HG03354 (cell line): ENCODE results near the gene ADAM17.

Experiments
- ATAC-seq: cut with Tn5 transposase; IDR thresholded peaks from one replicate; pipeline ENCODE4 v1.9.1; 2021; ENCODE audit warnings: mild to moderate bottlenecking; ENCODE audit not compliant: unreplicated experiment, poor library complexity, severe bottlenecking

Gene ADAM17

DNA sequence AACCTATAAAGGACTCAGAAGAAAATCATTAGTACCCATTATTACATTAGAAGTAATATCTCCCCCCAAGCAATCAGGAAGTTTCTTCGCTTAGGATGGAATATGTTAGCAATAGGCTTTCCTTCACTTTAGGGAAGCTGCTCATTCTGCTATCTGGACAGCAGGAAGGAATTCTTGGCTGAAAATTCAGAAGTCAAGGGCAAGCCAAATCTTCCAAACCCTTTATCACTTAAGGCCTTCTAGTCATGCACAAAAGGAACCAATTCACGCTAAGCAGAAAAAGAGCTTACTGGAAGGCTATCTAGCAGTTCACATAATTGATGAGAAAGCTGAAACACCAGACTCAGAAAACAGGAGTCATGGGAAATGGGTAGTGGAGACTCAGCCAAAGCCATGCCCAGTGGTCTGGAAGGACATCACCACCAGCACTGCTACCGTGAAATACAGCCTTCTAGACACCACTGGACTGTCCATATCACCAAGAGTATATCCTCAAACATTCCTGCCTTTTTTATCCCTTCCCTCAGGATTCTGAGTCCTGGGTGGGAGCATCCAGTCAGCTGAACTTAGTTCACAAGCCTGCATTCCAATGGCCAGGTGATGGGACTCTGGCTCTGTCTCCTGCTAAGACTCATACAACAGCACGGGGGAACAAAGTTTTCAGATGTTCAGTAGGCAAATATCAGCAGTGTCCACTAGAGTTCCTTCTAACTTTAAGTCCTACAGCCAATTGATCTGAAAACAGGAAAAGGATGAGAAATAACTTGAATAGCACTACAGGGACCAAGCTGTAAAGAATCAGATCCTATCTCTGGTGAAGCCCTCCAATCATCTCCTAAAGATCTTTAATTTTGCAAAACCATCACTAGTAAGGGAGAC is 14.8 kb upstream of the ADAM17 start:
- ATAC-seq: no peak

DNA sequence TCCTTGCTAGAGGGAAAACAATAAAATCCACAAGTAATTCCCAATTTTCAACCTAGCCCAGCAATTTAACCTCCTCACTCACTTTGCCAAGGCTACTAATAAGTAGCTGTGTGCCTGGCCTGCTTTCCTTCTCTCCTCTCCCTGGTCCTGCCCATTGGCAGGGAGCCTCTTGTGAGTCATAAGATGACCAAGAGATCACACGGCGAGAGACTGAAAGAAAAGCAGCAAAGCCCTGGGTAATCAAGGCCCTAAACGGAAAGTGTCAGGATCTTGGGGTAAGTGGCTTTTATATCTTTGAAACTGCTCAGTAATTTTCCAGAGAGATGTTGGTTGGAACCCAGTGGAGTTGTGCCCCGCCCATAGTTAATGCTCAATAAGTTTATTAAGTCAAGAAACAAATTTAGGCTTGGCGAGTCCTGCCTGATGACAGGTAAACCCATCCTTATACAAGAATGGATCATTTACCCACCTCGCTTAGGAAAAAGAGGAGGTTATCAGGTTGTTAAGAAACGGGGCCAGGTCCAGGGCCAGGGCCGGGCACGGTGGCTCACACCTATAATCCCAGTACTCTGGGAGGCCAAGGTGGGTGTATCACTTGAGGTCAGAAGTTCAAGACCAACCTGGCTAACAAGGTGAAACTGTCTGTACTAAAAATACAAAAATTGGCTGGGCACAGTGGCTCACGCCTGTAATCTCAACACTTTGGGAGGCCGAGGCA is 10.0 kb upstream of the ADAM17 start:
- no peak for ATAC-seq

DNA sequence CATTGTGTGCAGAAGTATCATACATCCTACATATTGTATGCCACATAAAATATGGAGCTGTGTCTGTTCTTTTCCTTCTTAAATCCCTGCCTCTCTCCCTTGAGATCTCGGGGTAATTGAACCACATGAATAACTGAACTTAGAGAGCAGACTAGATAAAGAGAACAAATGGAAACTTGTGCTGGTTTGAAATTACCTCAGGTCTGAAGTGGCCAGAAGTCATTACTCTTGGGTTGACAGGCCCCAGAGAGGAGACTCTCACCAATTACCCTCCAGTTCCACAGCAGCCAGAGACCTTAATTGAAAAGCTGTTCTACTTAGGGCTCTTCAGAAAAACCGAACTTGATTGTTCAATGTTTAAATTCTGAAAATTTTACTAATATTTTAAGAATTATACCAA is 5.0 kb upstream of the ADAM17 start:
- no peak for ATAC-seq

DNA sequence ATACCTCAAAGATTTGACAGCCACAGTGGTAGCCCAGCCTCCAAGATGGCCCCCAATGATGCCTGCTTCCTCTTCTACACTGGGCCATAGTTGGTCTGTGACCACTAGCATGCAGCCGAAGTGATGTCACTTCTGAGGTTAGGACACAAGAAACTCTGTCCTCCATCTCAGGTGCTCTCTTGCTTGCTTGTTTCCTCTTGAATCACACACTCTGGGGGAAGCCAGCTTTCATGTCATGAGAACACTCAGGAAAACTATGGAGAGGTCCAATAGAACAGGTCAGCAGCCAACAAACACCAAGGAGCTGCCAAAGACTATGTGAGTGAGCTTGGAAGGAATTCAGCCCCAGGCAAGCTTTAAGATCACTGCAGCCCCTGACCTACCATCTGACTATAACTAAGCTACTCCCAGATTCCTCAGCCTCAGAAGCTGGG is 3.3 kb upstream of the ADAM17 start:
- ATAC-seq: no peak

DNA sequence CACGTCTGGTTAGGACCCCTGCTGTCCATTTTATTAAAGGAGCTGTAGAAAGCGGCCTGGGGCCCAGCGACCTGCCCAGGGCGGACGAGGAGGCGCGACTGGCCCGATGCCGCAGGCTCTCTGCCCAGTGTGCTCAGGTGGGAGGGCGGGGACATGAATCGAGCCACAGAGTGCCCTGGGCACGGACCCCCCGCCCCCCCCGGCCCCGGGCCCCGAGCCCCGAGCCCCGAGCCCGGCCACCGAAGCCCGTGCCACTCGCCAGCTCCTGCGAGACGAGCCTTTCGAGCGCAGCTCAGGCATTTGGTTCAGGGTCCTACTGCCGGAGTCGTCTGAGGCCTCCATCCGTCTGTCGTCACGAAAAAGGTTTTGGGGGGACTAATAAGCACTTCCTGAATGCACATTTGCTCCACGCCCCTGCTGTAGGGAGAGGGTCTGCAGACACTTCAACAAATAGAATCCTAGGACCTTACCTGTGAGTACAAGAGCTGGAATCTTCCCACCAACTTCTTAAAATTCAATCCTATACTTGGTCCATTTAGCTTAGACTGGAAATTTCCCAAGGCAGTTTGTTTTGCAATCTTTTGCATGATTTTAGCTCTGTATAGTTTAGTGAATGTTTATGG is 602 bp upstream of the ADAM17 start:
- peak; percentile 29 for ATAC-seq

DNA sequence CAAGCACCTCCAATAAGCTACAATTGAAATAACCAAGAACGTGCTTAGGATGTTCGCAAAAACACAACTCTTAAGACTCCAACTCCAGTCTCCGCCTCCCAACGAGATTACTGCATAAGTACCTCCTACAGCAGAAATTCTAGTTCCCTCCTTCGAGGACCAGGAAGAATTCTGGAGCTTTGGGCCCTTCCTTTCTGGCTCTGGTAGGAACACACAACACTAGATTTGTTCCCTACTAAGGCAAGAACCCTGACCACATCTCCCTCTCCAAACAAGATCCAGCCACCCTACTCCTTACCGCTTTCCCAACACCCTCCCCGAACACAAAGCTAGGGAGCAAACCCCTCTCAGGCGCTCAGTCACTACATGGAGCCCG is 721 bp downstream of the ADAM17 start:
- no peak for ATAC-seq

DNA sequence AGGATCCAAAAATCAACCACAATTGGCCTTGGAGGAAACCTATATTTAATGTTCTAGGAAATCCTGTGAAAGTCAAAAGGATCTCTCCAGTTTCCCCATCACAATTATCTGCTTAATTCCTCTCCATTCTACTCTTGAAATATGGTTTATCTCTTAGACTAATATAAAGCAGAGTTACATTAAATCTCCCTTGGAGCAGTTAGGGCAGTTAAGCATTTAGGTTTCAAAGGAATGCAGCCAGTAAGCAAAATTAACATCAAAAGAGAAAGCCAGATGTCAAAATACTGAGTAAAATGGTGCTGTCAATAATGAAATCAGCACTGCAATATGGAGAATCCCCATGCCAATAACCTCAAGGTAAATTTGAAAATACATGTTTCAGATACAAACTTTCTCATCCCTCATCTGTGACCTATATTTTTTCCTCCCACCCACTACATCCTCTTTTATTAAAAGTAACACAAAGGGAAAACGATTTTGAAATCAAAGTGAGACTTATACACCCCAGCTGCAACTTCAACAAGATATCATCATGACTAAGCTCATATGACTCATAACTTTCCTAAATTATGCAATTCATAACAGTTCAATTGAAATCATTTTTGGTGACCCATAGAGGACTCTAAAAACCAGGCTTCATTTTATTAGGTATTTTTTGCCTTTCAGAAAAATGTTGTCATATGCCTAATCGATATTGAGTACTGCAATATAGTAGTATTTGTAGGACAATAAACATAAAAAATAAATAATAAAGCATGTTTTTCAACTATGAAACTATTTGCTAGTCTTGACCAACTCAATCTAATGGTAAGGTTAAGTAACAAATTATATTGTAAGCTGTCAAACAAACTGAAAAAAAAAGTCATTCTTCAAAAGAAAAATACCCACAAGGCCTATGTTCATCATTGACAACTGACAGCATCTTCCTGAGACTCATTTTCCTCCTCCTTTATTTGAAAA is 3.1 kb downstream of the ADAM17 start:
- no peak for ATAC-seq

DNA sequence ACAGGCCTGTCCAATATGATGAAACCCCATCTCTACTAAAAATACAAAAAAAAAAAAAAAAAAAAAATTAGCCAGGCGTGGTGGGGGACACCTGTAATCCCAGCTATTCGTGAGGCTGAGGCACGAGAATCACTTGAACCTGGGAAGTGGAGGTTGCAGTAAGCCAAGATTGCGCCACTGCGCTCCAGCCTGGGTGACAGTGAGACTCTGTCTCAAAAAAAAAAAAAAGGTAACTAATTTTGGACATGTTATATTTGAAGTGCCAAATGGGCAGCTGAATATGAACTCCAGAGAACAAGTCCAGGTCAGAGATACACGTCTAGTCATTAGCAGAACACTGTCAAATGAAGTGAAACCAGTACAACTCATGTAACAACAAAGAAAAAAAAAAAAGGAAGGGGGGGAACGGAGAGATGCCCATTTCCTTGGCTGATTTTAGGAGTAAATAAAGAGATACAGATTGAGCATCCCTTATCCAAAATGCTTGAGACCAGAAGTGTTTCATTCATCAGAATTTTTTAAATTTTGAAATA is 4.7 kb downstream of the ADAM17 start:
- peak; percentile 19 for ATAC-seq

DNA sequence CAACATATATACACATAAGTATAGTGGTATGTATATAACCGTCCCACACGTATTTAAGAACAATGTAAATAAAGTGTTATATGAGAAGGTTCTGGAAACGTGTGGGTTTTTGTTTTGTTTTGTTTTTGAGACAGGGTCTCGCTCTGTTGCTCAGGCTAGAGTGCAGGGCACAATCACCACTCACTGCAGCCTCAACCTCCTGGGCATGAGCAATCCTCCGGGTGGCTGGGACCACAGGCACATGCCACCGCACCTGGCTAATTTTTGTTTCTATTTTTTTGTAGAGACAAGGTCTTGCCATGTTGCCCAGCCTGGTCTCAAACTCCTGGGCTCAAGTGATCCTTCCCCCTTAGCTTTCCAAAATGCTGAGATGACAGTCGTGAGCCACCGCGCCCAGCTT is 6.2 kb downstream of the ADAM17 start:
- peak; percentile 28 for ATAC-seq

DNA sequence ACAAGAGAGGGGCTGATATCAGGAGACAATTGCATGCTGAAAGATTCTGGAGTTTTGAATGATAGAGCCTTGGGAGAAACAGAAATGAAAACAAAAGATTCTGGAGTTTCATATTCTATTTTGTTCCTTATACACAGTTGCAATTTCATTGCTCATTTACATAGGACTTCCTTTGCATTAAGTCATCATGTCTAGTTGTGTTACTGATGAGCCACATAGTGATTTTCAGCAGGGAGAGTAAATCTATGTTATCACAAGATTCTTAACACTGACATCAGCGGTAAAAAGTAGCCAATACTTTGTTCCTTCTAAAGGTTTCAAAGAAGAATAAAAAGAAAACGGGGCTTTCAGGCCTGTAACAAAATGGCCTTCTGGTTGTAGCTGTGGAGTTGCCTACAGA is 7.1 kb downstream of the ADAM17 start:
- peak; percentile 61 for ATAC-seq

DNA sequence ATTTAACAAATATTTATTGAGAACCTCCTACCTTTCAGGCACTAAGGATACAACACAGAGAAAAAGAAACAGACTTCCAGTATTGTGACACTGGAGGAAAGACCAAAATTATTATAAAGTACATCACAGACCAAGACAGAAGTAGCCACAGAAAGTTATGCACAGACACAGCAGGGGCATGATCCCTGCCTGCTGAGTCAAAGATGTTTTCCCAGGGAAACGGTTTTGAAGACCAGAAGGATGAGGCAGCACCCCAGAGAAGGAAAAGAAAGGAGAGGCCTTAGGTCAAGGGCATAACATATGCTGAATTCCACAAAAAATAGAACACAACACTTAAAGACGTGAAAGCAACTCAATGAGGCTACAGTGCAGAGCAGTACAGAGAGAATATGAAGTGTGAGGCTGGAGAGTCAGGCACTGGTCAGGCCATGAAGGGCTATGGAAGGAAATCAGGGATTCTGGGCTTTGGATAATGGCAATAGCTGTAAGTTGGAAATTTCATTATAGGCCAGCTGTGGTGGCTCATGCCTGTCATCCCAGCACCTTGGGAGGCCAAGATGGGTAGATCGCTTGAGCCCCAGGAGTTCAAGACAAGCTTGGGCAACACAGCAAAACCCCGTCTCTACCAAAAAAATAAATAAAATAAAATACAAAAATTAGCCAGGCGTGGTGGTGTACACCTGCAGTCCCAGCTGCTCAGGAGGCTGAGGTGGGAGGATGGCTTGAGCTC is 8.2 kb downstream of the ADAM17 start:
- no peak for ATAC-seq

DNA sequence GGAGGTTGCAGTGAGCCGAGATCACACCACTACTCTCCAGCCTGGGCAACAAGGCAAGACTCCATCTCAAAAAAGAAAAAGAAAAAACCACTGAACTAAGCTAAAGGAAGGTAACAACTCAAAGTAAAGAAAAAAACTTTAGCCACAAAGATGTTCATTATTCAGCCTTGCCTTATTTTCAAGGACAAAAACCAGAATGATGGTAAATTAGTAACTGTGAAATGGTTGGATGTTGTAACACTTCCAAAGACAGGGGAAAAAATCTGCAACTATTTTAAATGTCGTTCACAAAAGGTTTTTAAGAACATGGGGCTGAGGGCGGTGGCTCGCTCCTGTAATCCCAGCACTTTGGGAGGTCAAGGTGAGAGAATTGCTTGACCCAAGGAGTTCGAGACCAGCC is 10.1 kb downstream of the ADAM17 start:
- ATAC-seq: no peak

DNA sequence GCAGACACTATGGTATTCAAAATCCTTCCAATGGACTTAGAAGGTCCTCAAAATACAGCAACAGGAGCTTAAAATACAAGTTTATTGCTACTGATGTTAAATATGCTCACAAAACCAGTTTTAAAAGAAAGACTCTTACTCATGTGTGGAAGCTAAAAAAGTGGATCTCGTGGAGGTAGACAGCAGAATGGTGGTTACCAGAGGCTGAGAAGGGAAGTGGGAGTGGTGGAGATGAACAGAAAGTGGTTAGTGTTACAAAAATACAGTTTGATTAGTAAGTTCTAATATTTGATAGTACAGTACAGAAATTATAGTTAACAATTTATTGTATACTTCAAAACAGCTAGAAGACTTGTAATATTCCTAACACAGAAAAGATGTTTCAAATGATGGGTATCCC is 12.1 kb downstream of the ADAM17 start:
- peak; percentile 31 for ATAC-seq

DNA sequence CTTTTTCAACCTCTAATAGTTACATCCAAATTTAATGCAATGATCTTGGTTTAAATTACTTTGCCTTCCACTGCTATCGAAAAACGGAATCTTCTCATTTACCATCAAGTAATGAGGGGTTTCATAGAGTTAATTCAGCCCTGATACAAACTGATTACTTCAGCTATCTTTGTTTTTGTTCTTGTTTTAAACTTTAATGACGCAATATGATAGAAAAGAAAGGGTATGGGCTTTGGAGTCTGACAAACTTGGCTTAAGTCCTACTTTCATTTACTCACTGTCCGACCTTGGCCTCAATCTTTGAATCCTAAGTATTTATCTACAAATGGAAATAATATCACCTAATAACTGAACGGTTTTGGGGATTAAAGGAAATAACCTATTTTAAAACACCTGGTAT is 16.1 kb downstream of the ADAM17 start:
- no peak for ATAC-seq

DNA sequence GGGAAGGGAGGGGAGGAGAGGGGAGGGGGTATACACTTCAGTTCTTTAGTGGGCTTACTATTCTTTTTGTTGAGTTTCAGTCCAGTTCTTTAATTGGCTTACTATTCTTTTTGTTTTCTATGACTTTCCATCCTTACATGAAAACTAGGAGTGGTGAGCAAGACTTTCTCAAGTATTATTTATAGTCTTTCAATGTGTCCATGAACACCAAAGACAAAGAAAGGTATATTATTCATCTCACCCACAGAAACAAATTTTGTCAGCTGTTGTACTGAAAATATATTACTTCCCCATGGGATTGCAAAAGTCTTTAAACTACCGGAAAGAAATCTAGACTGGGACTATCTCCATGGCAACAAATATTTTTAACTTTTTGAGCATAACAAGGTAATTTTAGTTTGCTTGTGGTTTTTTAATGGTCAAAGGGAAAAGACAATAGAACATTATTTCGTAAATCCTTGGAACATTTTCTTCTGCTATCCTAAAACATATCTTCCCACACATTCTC is 17.6 kb downstream of the ADAM17 start:
- ATAC-seq: no peak

DNA sequence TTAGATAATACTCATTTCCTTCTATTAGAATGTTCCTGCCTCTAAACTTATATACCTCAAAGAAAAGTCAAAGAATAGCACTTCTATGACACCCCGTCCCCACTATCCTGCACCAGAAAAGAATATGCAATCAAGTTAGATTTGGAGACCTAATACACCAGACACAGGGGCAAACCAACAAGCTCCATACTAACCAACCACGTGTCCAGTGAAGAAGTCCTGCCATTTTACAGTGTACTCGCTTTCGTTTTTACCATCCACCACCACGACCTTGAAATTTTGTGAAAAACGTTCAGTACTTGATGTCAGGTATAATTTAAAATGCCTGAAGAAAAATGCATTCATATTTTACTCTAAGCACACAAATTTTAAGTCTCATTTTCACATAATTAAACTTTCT is 19.1 kb downstream of the ADAM17 start:
- ATAC-seq: no peak

DNA sequence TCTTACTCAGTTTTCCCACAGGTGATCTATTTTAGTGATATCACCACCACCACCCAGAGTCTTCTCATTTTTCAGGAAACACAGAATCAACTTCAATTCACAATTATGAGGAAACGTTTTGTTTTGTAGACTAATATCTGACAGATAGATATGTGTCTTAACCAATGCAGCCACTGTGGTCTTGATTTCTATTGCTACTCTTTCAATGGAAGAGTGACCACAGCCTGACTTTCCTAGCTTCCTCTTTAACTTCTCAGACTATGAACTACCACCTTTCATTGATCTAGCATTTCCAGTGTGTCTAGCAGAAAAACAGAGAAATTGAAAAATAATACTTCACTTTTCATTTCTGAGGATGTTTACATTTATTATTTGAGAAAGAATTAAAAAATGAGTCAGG is 20.5 kb downstream of the ADAM17 start:
- ATAC-seq: no peak

DNA sequence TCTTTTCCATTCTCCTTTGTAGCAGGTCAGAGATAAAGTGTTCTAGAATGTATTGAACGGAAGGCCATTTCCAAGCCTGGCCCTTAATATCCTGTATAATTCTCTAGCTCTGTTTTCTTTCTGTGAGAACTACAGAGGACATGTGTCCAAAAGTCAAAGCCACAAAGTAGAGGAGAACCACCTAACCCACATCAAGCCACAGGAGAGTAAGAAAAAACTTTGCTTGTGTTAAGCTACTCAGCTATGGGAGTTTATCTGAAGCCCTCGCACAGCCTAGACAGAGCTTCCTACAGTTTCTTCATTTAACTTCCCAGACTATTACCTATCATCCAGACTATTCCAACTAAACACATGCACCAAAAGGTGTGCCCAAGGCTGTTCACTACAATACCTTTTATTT is 22.0 kb downstream of the ADAM17 start:
- ATAC-seq: no peak

DNA sequence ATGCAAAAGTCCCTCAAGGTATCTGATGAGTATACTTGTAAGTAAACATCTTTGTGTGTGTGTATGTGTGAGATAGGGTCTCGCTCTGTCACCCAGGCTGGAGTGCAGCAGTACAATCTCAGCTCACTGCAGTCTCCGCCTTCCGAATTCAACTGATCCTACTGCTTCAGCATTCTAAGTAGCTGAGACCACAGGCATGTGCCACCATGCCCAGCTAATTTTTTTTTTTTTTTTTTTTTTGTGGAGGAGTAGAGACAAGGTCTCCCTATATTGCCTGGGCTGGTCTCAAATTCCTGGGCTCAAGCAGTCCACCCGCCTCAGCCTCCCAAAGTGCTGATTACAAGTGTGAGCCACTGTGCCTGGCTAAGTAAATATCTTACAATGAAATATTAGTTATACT is 23.2 kb downstream of the ADAM17 start:
- no peak for ATAC-seq
